SKM-1 treated with dmso at 0.1 percent for 144 hours (cell line): ENCODE results near the gene SP100.
A peak's percentile ranks its signal among the peaks of the same experiment; 100 is the strongest.

ENCODE experiments used
- DNase-seq: peaks from one replicate; lab custom pipeline; 2025; ENCODE audit not compliant: unreplicated experiment; lab: John Stamatoyannopoulos, UW

SP100 gene

GRCh38 chr2:230537531-230537976 lies 121.6 kb downstream of the SP100 start:
- DNase-seq, result no peak

- no peak for DNase-seq
Measured at GRCh38 chr2:230540332-230540731, 124.3 kb downstream of the SP100 start.

GRCh38 chr2:230541934-230542380 lies 126.0 kb downstream of the SP100 start:
- DNase-seq, result no peak

- DNase-seq, result no peak
Measured at GRCh38 chr2:230542751-230543150, 126.8 kb downstream of the SP100 start.

GRCh38 chr2:230552181-230552580 lies 136.2 kb downstream of the SP100 start:
- DNase-seq, result no peak

- DNase-seq, result no peak
Measured at GRCh38 chr2:230557065-230557464, 141.1 kb downstream of the SP100 start.

- peak; percentile 73 for DNase-seq
Measured at GRCh38 chr2:230564805-230565779, 149.1 kb downstream of the SP100 start.

GRCh38 chr2:230569298-230569697 lies 153.3 kb downstream of the SP100 start:
- DNase-seq, result no peak

GRCh38 chr2:230570987-230571386 lies 155.0 kb downstream of the SP100 start:
- DNase-seq, result no peak

GRCh38 chr2:230575642-230576324 lies 159.8 kb downstream of the SP100 start:
- DNase-seq, result no peak

- DNase-seq, result no peak
Measured at GRCh38 chr2:230577114-230577513, 161.1 kb downstream of the SP100 start.

GRCh38 chr2:230578106-230578505 lies 162.1 kb downstream of the SP100 start:
- peak; percentile 63 for DNase-seq

- no peak for DNase-seq
Measured at GRCh38 chr2:230582851-230583283, 166.9 kb downstream of the SP100 start.

- DNase-seq, result no peak
Measured at GRCh38 chr2:230583581-230583980, 167.6 kb downstream of the SP100 start.

- DNase-seq, result no peak
Measured at GRCh38 chr2:230586328-230586982, 170.5 kb downstream of the SP100 start.

GRCh38 chr2:230589025-230589424 lies 173.0 kb downstream of the SP100 start:
- DNase-seq, result no peak

- peak; percentile 54 for DNase-seq
Measured at GRCh38 chr2:230589497-230590015, 173.6 kb downstream of the SP100 start.

- no peak for DNase-seq
Measured at GRCh38 chr2:230590333-230590732, 174.3 kb downstream of the SP100 start.

GRCh38 chr2:230591850-230592249 lies 175.8 kb downstream of the SP100 start:
- no peak for DNase-seq

GRCh38 chr2:230592775-230593174 lies 176.8 kb downstream of the SP100 start:
- DNase-seq, result no peak
